ENCODE data around the gene ZNF276.

Gene ZNF276

DNA sequence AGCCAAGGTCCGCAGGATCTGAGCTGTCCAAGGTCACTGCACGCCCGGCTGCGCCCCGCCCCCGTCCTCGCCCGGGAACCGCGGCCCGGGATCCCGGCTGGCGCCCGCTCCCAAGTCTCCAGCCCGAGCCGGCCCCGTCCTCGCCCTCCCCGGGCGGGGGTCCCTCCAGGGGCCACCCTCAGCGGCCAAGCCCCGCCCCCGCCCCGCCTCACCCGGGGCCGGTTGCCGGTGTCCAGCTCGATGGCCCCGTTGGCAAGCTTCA is 855 bp upstream of the ZNF276 start:
- TF ChIP-seq, protein P1, sequence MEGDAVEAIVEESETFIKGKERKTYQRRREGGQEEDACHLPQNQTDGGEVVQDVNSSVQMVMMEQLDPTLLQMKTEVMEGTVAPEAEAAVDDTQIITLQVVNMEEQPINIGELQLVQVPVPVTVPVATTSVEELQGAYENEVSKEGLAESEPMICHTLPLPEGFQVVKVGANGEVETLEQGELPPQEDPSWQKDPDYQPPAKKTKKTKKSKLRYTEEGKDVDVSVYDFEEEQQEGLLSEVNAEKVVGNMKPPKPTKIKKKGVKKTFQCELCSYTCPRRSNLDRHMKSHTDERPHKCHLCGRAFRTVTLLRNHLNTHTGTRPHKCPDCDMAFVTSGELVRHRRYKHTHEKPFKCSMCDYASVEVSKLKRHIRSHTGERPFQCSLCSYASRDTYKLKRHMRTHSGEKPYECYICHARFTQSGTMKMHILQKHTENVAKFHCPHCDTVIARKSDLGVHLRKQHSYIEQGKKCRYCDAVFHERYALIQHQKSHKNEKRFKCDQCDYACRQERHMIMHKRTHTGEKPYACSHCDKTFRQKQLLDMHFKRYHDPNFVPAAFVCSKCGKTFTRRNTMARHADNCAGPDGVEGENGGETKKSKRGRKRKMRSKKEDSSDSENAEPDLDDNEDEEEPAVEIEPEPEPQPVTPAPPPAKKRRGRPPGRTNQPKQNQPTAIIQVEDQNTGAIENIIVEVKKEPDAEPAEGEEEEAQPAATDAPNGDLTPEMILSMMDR (IDR thresholded peaks at IDR 0.05; ENCODE audit: low read depth, low read length) = no peak
- DNase-seq (ENCODE audit: extremely low read depth, low read depth) = no peak

DNA sequence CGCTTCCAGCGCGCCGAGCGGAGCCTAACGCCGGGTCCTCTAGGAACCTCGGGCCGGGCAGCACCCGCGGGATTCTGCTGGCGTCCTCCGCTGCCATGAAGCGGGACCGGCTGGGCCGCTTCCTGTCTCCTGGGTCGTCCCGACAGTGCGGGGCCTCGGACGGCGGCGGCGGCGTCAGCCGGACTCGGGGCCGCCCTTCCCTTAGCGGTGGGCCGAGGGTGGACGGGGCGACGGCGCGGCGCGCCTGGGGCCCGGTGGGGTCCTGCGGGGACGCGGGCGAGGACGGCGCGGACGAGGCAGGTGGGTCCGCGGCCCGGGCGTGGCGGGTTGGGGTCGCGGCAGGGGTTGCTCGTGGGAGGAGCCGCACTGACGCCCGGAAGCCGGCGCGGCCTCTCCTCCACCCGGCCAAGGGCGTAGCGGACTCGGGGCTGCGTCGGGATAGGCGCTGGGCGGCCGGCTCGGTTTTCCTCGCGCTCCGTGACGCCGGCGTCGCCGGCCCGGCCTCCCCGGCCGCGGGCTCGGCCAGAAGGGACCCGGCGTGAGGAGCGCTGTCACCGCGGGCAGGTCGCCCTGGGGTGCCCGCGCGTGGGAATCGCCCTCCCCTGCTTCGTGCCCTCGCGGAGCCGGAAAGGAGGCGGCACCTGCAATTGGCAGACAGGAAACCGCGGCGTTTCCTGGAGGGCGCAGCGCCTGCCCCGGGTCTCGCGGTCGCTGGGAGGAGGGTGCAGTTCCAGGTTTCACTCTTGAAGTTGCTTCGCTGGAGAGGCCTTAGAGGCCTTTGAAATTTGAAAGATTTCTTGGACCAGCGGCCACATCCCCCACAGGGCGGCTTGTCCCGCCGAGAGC is 432 bp downstream of the ZNF276 start:
- DNase-seq (ENCODE audit: extremely low read depth, low read depth) = no peak
- TF ChIP-seq, protein P1 (IDR thresholded peaks at IDR 0.05; ENCODE audit: low read depth, low read length) = no peak

DNA sequence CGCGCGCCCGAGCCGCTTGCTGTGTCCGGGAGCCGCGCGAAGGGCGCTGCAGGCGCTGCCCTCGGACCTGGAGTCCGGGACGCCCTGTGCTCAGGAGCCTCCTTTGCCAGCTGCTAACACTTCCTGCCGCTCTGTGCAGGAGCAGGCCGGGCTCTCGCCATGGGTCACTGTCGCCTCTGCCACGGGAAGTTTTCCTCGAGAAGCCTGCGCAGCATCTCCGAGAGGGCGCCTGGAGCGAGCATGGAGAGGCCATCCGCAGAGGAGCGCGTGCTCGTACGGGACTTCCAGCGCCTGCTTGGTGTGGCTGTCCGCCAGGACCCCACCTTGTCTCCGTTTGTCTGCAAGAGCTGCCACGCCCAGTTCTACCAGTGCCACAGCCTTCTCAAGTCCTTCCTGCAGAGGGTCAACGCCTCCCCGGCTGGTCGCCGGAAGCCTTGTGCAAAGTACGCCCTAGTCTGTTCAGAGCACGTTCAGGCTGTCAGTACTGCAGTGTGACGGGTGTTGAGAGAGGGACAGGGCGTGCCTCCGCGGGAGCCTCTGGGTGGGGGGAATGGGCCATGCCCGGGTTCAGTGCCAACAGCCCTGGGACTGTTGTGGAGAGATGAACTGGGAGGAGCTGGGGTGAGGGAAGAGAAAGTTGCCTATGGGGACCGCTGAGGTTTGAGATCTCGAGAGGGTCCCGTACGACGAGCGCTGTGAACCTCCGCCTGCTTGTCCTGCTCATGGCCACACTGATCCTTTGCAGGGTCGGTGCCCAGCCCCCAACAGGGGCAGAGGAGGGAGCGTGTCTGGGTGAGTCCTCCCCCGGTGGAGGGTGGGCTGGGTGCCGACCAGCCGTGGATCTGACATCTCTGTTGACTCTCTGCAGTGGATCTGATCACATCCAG is 1.3 kb downstream of the ZNF276 start:
- no peak for DNase-seq (ENCODE audit: extremely low read depth, low read depth)
- TF ChIP-seq, protein P1 (IDR thresholded peaks at IDR 0.05; ENCODE audit: low read depth, low read length) = no peak

DNA sequence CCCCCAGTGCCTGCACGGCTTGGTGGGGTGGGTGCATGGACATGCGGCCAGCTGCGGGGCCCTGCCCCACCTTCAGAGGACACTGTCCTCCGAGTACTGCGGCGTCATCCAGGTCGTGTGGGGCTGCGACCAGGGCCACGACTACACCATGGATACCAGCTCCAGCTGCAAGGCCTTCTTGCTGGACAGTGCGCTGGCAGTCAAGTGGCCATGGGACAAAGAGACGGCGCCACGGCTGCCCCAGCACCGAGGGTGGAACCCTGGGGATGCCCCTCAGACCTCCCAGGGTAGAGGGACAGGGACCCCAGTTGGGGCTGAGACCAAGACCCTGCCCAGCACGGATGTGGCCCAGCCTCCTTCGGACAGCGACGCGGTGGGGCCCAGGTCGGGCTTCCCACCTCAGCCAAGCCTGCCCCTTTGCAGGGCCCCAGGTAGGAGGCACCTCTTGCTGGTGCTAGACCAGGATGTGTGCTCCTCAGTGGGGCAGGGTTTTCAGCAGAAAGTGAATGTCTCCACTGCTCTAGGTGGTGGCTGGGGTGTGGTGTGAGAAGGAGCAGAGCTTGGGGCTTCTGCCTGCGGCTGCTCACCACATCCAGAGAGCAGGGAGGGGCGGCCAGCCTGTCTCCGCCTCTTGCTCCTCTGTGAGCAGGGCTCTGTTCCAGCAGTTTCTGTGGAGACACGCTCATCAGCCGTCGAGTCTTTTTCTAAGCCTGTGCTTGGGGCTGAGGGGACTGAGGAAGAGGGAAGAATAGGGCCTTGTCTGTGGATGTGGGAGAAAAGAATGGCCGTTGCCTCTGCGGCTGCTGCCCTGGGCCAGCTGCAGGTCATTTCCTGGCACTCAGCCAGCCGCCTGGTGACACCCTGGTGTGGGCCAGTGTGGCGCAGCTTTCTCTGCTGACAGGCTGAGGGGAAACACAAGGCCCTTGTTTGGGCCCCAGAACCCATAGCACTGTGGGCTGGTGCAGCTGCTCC is 2.2 kb downstream of the ZNF276 start:
- TF ChIP-seq, protein P1 (IDR thresholded peaks at IDR 0.05; ENCODE audit: low read depth, low read length) = no peak
- DNase-seq (ENCODE audit: extremely low read depth, low read depth) = no peak

DNA sequence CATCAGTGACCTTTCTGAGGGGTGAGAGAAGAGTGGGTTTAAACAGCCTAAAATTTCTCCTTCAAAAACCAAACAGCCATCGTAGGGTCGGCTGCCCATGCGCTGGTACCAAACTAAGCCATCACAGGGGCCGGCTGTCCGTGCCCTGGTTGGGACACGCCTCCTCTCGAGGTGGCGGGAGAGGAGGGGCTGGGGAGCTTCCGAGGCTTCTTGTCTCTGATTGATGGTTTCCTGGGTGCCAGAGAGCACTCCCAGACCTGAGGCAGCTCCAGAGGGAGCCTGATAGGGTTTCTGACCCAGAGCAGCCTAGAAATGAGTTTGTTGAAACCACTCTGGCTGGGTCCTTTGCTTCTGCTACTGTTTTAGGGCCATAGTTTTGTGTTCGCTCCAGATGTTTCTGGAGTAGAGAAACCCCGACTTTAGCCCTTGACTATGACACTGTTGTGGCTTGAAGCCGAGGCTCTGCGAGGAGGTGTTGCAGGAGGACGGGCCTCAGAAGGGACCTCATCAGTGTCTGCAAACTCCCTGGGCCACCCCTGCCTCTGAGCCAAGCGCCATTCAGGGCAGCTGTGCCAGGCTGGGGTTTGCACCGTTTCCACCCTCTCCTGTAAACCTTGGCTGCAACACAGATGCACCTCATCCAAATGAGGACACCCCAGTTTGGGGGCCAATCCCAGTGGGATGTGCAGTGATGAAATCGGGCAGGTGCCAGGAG is 6.2 kb downstream of the ZNF276 start:
- DNase-seq (ENCODE audit: extremely low read depth, low read depth) = no peak

DNA sequence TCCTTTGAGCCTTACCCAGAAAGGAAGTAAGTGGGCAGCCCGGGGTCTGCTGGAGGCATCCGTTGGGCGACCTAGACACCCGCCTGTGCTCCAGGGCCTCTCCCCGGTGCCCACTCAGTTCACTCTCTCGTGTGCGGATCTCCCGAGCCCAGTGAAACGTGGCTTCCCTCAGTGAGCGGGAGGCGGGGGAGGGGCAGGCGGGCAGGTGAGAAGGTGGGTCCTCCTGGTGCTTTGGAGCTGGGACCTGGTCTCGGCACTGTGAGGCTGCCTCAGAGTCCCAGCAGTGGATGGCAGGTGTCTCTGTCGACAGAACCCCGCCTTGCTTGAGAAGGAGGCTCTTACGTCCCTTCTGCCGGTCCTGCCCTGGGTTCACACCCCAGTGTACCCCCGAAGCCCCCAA is 8.0 kb downstream of the ZNF276 start:
- no peak for DNase-seq (ENCODE audit: extremely low read depth, low read depth)
- TF ChIP-seq, protein P1 (IDR thresholded peaks at IDR 0.05; ENCODE audit: low read depth, low read length) = no peak

More for the DNA sequence above, 6.2 kb downstream of the ZNF276 start:
- TF ChIP-seq, protein P1 (IDR thresholded peaks at IDR 0.05; ENCODE audit: low read depth, low read length) = no peak
